Spleen (tissue), 11 donors: ENCODE data around the gene ACTR3C. TPM values are rescaled to one million over a fixed set of nuclear protein-coding genes. Genes with fewer than 3 reads are reported as not detected.
"Not testable (repeated sequence)": the region's sequence is repeated elsewhere in the genome, so short reads cannot be mapped to it uniquely, and the experiment has no call there.

Source experiments
- DNase-seq: peaks from one replicate; pipeline ENCODE4 v3.0.0-alpha.2; 2020
- H3K27ac ChIP-seq, 8 donors: fragments of 200-600 bp; sonication (generic) in 7 of 8; 1 replicate in 4 of 8; 2 replicates in 4 of 8; pipeline versions ENCODE4 v1.5.0 to v1.8.0; 2016 to 2021; ENCODE audit warnings: inconsistent platforms in 4 of 8, mild to moderate bottlenecking in 4 of 8, moderate library complexity in 1 of 8
- H3K27me3 ChIP-seq, 7 donors: fragments of 200-600 bp; sonication (generic) in 6 of 7; replicated peaks in 1 of 7; 1 replicate in 4 of 7; 2 replicates in 3 of 7; pipeline versions ENCODE4 v1.5.0 to v1.8.0; 2016 to 2021; ENCODE audit warnings: inconsistent platforms in 3 of 7, mild to moderate bottlenecking in 1 of 7
- H3K36me3 ChIP-seq, 6 donors: fragments of 200-600 bp; sonication (generic) in 5 of 6; 1 replicate in 4 of 6; 2 replicates in 2 of 6; pipeline versions ENCODE4 v1.5.0 to v1.8.0; 2016 to 2021; ENCODE audit warnings: inconsistent platforms in 2 of 6
- H3K4me1 ChIP-seq, 6 donors: fragments of 200-600 bp; sonication (generic) in 5 of 6; 1 replicate in 3 of 6; 2 replicates in 3 of 6; pipeline versions ENCODE4 v1.5.0 to v1.8.0; 2016 to 2021; ENCODE audit warnings: inconsistent platforms in 3 of 6
- H3K4me3 ChIP-seq, 8 donors: fragments of 200-600 bp; sonication (generic) in 7 of 8; 1 replicate in 4 of 8; 2 replicates in 4 of 8; pipeline versions ENCODE4 v1.5.0 to v1.8.0; 2016 to 2021; ENCODE audit warnings: inconsistent platforms in 4 of 8, mild to moderate bottlenecking in 4 of 8, moderate library complexity in 2 of 8
- H3K9me3 ChIP-seq, 8 donors: fragments of 200-600 bp; sonication (generic) in 7 of 8; 1 replicate in 4 of 8; 2 replicates in 4 of 8; pipeline versions ENCODE4 v1.5.0 to v1.8.0; 2016 to 2021; ENCODE audit warnings: inconsistent platforms in 4 of 8
- POLR2A ChIP-seq, 3 donors: fragments of 450-650 bp; IDR thresholded peaks; one replicate each; pipeline ENCODE4 v1.5.1; 2017; ENCODE audit warnings: antibody characterized with exemption in 3 of 3, mild to moderate bottlenecking in 1 of 3
- POLR2AphosphoS5 ChIP-seq, 3 donors: sonication (generic); formaldehyde crosslinking; IDR thresholded peaks; one replicate each; pipeline ENCODE4 v1.5.1; 2017; ENCODE audit warnings: antibody characterized with exemption in 3 of 3
- whole genome bisulfite sequencing, 5 donors: extraction: QIAGEN DNeasy Blood & Tissue Kit in 3 of 5; methylation state at CpG; one replicate each; pipeline versions ENCODE4 v1.1.5 to v1.1.7; 2013 to 2018; 5-methylcytosine and 5-hydroxymethylcytosine counted together
- intact Hi-C: fragments of 100-400 bp; cut with DNase I; formaldehyde crosslinking; loops from one replicate; pipeline ENCODE4 v1.15.0; 2023; ENCODE audit warnings: low total_unique reads
- polyA plus RNA-seq, 3 donors: library from polyadenylated mRNA; stranded (reverse); fragments of 200-250 nt; gene quantifications; one replicate each; pipeline ENCODE4 v1.2.1, GENCODE V29; 2013
- total RNA-seq, 7 donors: library from RNA; depleted of rRNA in 3 of 7; stranded (reverse); fragments of >200 nt in 3 of 7; fragmentation: NEBNext Ultra II Directional in 4 of 7; extraction: Animal tissue kit (Norgen Biotek cat#: 25700) in 4 of 7; gene quantifications; one replicate each; pipeline versions ENCODE4 v1.1.0 to v1.2.1, GENCODE V29; 2016 to 2021
- TF ChIP-seq, protein P1 (sequence below), 11 experiments: fragments of 200-600 bp in 7 of 11; fragments of 450-650 bp in 4 of 11; sonication (generic) in 4 of 11; IDR thresholded peaks in 8 of 11; conservative IDR thresholded peaks in 3 of 11; 1 replicate in 7 of 11; 2 replicates in 4 of 11; pipeline versions ENCODE4 v1.4.0 to v1.8.0; 2016 to 2021; ENCODE audit warnings: antibody characterized with exemption in 11 of 11, inconsistent platforms in 4 of 11, mild to moderate bottlenecking in 1 of 11
- donor health status: healthy with polysubstance abuse.
- donor health status: DM: no; HTN: no; CAD: no; lungs with moderate emphysema.
- donor health status: DM: no; HTN: no; CAD: no.
- donor health status: Bipolar disorder and iron deficiency.
- donor health status: healthy.
- donor health status: DM: no; HTN: no; CAD: no.
- donor health status: DM: yes; HTN: yes; CAD: no.

Gene ACTR3C
- total and polyA plus RNA-seq, 10 donors = 0.78 to 18.6 (median 7.6) TPM

- no peak for DNase-seq
- Histone ChIP-seq H3K4me3 (no peak overlapping the region), H3K36me3 (no peaks in the 10 kb centered on the region), H3K27ac (no peak overlapping the region), H3K9me3 (no peaks in the 10 kb centered on the region), H3K4me1 (no peaks in the 10 kb centered on the region), H3K27me3 (no peaks in the 10 kb centered on the region)
- intact Hi-C loops = no loop called here
- WGBS, 5 donors = 75 to 87% (median 78%) methylated on average over 5 of the region's 5 CpGs
- TF ChIP-seq POLR2A (IDR thresholded peaks at IDR 0.05) (no peak), POLR2AphosphoS5 (IDR thresholded peaks at IDR 0.05) (no peak)
- TF ChIP-seq, protein P1, sequence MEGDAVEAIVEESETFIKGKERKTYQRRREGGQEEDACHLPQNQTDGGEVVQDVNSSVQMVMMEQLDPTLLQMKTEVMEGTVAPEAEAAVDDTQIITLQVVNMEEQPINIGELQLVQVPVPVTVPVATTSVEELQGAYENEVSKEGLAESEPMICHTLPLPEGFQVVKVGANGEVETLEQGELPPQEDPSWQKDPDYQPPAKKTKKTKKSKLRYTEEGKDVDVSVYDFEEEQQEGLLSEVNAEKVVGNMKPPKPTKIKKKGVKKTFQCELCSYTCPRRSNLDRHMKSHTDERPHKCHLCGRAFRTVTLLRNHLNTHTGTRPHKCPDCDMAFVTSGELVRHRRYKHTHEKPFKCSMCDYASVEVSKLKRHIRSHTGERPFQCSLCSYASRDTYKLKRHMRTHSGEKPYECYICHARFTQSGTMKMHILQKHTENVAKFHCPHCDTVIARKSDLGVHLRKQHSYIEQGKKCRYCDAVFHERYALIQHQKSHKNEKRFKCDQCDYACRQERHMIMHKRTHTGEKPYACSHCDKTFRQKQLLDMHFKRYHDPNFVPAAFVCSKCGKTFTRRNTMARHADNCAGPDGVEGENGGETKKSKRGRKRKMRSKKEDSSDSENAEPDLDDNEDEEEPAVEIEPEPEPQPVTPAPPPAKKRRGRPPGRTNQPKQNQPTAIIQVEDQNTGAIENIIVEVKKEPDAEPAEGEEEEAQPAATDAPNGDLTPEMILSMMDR (IDR thresholded peaks at IDR 0.05 in 8 of 11, conservative IDR thresholded peaks at IDR 0.05 in 3 of 11) = no peak
Observed at GRCh38 chr7:150311711-150312110, 11.6 kb downstream of the ACTR3C start.

DNA sequence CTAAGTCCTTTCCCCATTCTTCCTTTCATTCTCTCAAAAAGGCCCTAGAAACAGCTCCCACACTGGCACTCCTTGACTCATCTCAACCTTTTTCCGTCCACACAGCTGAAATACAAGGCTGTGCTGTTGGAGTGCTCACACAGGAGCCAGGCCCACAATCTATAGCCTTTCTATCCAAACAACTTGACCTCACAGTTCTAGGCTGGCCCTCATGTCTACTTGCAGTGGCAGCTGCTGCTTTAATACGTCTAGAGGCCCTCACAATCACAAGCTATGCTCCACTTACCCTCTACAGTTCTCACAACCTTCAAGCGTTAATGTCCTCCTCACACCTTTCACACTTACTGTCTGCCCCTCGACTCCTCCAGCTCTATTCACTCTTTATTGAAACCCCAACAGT lies 12.2 kb downstream of the ACTR3C start:
- H3K27me3 ChIP-seq = no peaks in the 10 kb centered on the region
- no peaks in the 10 kb centered on the region for H3K9me3 ChIP-seq
- 89 to 97% (median 91%) methylated on average over 4 of the region's 4 CpGs for WGBS, 5 donors
- no peaks in the 10 kb centered on the region for H3K36me3 ChIP-seq
- H3K4me1 ChIP-seq = no peaks in the 10 kb centered on the region
- TF ChIP-seq, protein P1 (IDR thresholded peaks at IDR 0.05 in 8 of 11, conservative IDR thresholded peaks at IDR 0.05 in 3 of 11) = no peak
- no peak for TF ChIP-seq POLR2AphosphoS5 (IDR thresholded peaks at IDR 0.05)
- no peak for TF ChIP-seq POLR2A (IDR thresholded peaks at IDR 0.05)
- no peak overlapping the region for H3K4me3 ChIP-seq
- intact Hi-C loops = no loop called here
- DNase-seq = no peak
- no peak overlapping the region for H3K27ac ChIP-seq

DNA sequence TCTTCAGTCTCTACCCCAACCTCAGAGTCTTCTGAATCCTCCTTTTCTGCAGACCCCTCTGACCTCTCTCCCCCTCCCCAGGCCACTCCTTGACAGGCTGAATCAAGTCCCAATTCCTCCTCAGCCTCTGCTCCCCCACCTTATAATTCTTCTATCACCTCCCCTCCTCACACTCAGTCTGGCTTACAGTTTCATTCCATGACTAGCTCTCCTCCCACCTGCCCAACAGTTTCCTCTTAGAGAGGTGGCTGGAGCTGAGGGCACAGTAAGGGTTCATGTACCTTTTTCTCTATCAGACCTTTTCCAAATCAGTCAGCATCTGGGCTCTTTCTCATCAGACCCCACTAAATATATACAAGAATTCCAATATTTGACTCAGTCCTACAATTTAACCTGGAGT lies 14.8 kb downstream of the ACTR3C start:
- no peaks in the 10 kb centered on the region for H3K4me1 ChIP-seq
- no peak for DNase-seq
- no peaks in the 10 kb centered on the region for H3K36me3 ChIP-seq
- H3K27ac ChIP-seq = no peak overlapping the region
- intact Hi-C loops = no loop called here
- no peak for TF ChIP-seq POLR2A (IDR thresholded peaks at IDR 0.05)
- H3K9me3 ChIP-seq = no peaks in the 10 kb centered on the region
- no peak overlapping the region for H3K4me3 ChIP-seq
- H3K27me3 ChIP-seq = no peaks in the 10 kb centered on the region

- 88 to 94% (median 93%) methylated on average over 9 of the region's 9 CpGs for WGBS, 5 donors
- Histone ChIP-seq H3K27me3 (no peaks in the 10 kb centered on the region), H3K27ac (no peak overlapping the region), H3K9me3 (no peaks in the 10 kb centered on the region), H3K4me1 (no peaks in the 10 kb centered on the region), H3K4me3 (no peak overlapping the region), H3K36me3 (no peaks in the 10 kb centered on the region)
- intact Hi-C loops = no loop called here
- TF ChIP-seq POLR2A (IDR thresholded peaks at IDR 0.05) (no peak), POLR2AphosphoS5 (IDR thresholded peaks at IDR 0.05) (no peak)
- TF ChIP-seq, protein P1 (IDR thresholded peaks at IDR 0.05 in 8 of 11, conservative IDR thresholded peaks at IDR 0.05 in 3 of 11) = no peak
- DNase-seq = no peak
Observed at GRCh38 chr7:150307904-150308303, 15.4 kb downstream of the ACTR3C start.

DNA sequence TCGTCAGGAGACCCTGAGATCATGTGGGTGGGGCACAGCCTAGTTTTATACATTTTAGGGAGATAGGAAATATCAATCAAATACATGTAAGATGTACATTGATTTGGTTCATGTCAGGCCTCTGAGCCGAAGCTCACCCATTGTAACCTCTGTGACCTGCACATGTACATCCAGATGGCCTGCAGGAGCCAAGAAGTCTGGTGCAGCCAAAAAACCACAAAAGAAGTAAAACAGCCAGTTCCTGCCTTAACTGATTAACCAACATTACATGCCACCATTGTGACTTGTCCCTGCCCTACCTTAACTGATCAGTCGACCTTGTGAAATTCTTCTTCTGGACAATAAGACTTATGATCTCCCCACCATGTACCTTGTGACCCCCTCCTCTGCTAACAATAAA lies 16.2 kb downstream of the ACTR3C start:
- no peak for DNase-seq
- Histone ChIP-seq H3K27me3 (no peaks in the 10 kb centered on the region), H3K27ac (no peak overlapping the region), H3K36me3 (no peaks in the 10 kb centered on the region), H3K9me3 (no peaks in the 10 kb centered on the region), H3K4me3 (no peak overlapping the region), H3K4me1 (no peaks in the 10 kb centered on the region)
- intact Hi-C loops = no loop called here
- WGBS, 5 donors = 64 to 86% (median 76%) methylated on average over 3 of the region's 3 CpGs
- TF ChIP-seq POLR2A (IDR thresholded peaks at IDR 0.05) (no peak), POLR2AphosphoS5 (IDR thresholded peaks at IDR 0.05) (no peak)
- TF ChIP-seq, protein P1 (IDR thresholded peaks at IDR 0.05 in 8 of 11, conservative IDR thresholded peaks at IDR 0.05 in 3 of 11) = no peak

DNA sequence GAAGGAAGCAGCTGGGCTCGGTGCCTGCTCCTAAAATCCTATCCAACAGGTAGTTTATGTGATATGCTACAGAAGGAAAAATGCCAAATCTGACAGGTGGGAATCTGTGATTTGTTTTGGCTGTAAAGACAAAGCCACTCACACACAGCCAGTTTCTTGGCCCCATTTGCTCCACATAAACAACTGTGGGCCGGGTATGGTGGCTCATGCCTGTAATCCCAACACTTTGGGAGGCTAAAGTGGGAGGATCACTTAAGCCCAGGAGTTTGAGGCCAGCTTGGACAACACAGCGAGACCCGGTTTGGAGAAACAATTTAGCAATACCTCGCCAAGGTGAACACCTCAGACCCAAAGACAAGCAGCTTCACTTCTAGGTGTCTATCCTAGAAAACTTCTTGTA lies 17.0 kb downstream of the ACTR3C start:
- WGBS, 5 donors = 89 to 94% (median 90%) methylated on average over 5 of the region's 5 CpGs
- intact Hi-C loops = not testable (repeated sequence)

GRCh38 chr7:150305903-150306284 lies 17.5 kb downstream of the ACTR3C start:
- intact Hi-C loops, H3K4me3 ChIP-seq, H3K36me3 ChIP-seq, DNase-seq, H3K9me3 ChIP-seq, H3K27ac ChIP-seq, H3K4me1 ChIP-seq, H3K27me3 ChIP-seq: not testable (repeated sequence)
- WGBS, 5 donors = 32 to 65% (median 33%) methylated on average over 1 to 2 of the region's 2 CpGs

More for the DNA sequence above, 17.0 kb downstream of the ACTR3C start:
- not testable (repeated sequence) for H3K27ac ChIP-seq, H3K27me3 ChIP-seq, H3K4me3 ChIP-seq, H3K4me1 ChIP-seq, DNase-seq, H3K36me3 ChIP-seq, H3K9me3 ChIP-seq
